Activated naive CD8-positive, alpha-beta T cell treated with anti-CD3 and anti-CD28 coated beads, Interleukin-2, amount 10 ng/mL, durations not matched to agents 7 days and 5 days (primary cell): ENCODE data around the gene SMIM38. TPM values are rescaled to one million over a fixed set of nuclear protein-coding genes. Genes with fewer than 3 reads are reported as not detected.

Source experiments
- ATAC-seq: fragments of 150-1000 bp; cut with Tn5 transposase; one replicate; pipeline ENCODE4 v1.10.0; 2021; ENCODE audit warnings: low read depth, moderate library complexity
- POLR2A ChIA-PET: fragments of 350-600 bp; sonication (Branson Sonifier 250); formaldehyde crosslinking; loops from one replicate; lab custom pipeline; 2021; ENCODE audit warnings: antibody characterized with exemption; lab: Charles Lee
- DNase-seq: peaks from one replicate; pipeline ENCODE4 v3.0.0; 2021
- H3K27ac Mint-ChIP-seq: one replicate; pipeline ENCODE4 v1.8.0; 2022; ENCODE audit warnings: mild to moderate bottlenecking, mixed read lengths
- H3K27me3 Mint-ChIP-seq: one replicate; pipeline ENCODE4 v1.8.0; 2022; ENCODE audit warnings: mild to moderate bottlenecking, moderate library complexity, mixed read lengths
- H3K36me3 Mint-ChIP-seq: one replicate; pipeline ENCODE4 v1.8.0; 2021; ENCODE audit warnings: mild to moderate bottlenecking, mixed read lengths
- H3K4me1 Mint-ChIP-seq: one replicate; pipeline ENCODE4 v1.8.0; 2021; ENCODE audit warnings: mixed read lengths
- H3K4me3 Mint-ChIP-seq: one replicate; pipeline ENCODE4 v1.8.0; 2022; ENCODE audit warnings: mild to moderate bottlenecking, moderate library complexity, mixed read lengths
- H3K9me3 Mint-ChIP-seq: one replicate; pipeline ENCODE4 v1.8.0; 2021; ENCODE audit warnings: mixed read lengths
- total RNA-seq, 2 experiments: library from RNA; stranded (reverse); gene quantifications; one replicate each; pipeline ENCODE4 v1.2.3, GENCODE V29; 2021

SMIM38 gene
- total RNA-seq, result under 1 TPM; 0.25 to 0.31 TPM

DNA sequence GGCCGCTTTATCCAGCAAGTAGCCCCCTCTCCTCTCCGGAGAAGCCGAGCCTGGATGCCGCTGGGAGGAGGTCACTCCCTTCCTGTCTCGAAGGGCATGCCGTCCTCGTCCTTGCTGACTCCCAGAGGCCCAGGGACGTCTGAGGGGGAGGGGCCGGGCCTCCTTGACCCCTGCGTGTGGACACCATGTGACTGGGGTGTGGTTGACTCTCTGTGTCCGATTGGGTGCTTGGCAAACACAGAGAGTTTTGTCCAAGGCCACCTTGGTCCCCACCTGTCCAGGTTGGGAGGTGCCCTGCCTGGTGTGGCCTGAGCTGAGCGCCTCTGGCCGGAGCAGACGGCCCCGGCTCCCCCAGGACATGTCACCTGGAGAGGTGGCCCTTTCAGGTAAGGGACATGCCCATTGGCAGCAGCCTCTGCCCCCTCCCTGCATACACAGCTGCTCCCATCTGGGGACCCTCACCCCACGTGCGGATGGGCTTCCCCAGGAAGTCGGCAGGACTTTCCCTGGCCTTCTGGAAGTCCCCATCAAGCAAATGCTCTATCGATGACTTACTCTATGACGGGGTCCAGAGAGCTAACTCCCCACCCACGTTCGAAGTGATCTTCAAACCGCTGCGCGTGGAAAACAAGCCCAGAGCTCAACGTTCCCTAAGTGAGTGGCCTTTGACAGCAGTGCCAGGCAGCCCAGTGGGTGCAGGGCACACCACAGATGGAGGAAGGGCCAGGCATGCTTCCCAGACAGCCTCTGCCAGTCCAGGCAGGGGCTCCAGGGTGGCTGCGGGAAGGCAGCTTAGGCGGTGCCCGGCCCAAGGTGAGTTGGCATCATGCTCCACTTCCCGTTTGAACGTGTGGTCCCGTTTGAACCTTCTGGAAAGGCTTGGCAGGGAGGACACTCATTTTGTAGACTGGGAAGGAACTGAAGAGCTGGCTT lies at the start of gene SMIM38:
TSS of gene SMIM38 (plus strand) at position 634 of the 933 bp plus-strand sequence. CDS start 1,912 bp downstream, outside the sequence.
- Mint-ChIP-seq H3K36me3 (no peaks in the 10 kb centered on the region), H3K27me3 (no peaks in the 10 kb centered on the region), H3K9me3 (no peaks in the 10 kb centered on the region), H3K27ac (no peak within 1 kb of the TSS), H3K4me3 (no peak within 1 kb of the TSS), H3K4me1 (no peaks in the 10 kb centered on the region)
- no peak for ATAC-seq
- no peak for DNase-seq
- POLR2A ChIA-PET, result no interaction called here

DNA sequence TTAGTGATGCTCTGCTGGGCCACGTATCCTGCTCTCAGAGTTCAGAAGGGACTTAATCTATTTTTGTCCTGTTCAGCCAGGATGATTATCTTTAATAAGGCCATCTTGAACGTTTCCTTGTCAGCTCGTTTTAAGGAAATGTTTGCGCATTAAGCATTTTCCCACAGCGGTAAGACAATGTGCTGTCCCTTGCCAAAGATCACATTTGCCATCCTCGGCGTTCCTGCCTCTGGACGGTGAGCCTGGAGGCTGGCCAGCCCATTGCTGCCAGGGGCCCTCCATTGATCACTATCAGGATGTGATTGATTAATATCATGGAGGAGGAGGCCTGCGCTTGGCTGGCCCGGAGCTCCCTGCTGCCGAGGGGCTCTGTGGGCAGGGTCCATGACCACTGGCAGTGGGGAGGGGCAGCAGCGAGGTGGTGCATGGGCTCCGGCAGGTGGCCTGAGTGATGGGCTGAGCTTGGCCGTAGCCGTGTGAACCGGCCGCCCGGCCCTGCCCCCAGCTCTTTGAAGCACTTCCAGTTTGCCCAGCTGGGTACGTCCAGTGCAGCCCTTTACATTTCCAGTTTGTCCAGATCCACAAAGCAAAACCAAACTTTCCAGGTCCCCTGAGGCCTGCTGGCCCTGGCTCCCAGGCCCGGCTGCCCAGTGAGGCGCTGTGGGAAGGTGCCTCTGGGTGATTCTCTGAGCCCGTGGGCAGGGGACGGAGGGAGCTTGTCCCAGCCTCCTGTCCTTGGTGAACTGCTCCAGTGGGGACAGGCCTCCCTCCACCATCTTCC lies 49.5 kb upstream of the SMIM38 start:
- no peak for ATAC-seq
- Mint-ChIP-seq H3K4me1 (peaks cover 4% of the 10 kb centered on the region), H3K36me3 (peaks cover 2% of the 10 kb centered on the region), H3K4me3 (no peak overlapping the region), H3K27me3 (no peaks in the 10 kb centered on the region), H3K27ac (no peak overlapping the region), H3K9me3 (peaks cover 11% of the 10 kb centered on the region)
- DNase-seq, result no peak
- POLR2A ChIA-PET, result no interaction called here

DNA sequence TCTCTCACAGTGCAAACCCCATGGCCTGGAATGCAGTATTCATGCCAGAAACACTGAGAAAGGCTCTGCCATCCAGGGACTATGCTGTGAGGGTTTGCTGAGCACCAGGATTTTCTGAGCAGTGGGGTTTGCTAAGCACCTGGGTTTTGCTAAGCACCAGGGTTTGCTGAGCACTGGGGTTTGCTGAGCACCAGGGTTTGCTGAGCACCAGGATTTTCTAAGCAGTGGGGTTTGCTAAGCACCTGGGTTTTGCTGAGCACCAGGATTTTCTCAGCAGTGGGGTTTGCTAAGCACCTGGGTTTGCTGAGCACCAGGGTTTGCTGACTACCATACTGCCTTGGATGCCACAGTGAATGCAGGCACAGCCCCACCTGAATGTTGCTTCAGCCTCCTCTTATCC lies 48.3 kb upstream of the SMIM38 start:
- Mint-ChIP-seq H3K9me3 (peaks cover 11% of the 10 kb centered on the region), H3K27me3 (no peaks in the 10 kb centered on the region), H3K27ac (no peak overlapping the region), H3K36me3 (peaks cover 2% of the 10 kb centered on the region), H3K4me3 (no peak overlapping the region), H3K4me1 (peaks cover 4% of the 10 kb centered on the region)
- ATAC-seq (no peak), DNase-seq (no peak)
- POLR2A ChIA-PET, result no interaction called here

DNA sequence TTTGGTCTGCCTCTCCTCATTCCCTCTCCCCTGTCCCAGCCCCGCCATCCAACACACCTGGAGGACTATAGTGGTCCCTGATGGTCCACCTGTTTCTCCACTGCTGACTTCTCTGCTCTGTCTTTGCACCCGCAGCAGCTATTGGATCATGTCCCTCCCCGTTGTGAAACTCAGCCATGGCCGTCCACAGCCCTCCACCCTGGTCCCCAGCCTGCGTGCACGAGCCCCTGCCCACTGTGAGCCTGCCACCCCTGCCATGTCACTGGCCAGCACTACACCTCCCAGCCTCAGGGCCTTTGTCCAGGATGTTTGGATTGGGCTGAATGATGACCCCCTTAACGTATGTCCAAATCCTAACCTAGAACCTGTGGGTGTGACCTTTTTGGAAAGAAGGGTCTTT lies 47.7 kb upstream of the SMIM38 start:
- H3K4me3 Mint-ChIP-seq, result no peak overlapping the region
- POLR2A ChIA-PET, result no interaction called here
- H3K27me3 Mint-ChIP-seq, result no peaks in the 10 kb centered on the region
- H3K36me3 Mint-ChIP-seq, result peaks cover 2% of the 10 kb centered on the region
- H3K27ac Mint-ChIP-seq, result no peak overlapping the region
- ATAC-seq (no peak), DNase-seq (no peak)
- H3K4me1 Mint-ChIP-seq, result peaks cover 4% of the 10 kb centered on the region
- H3K9me3 Mint-ChIP-seq, result peaks cover 11% of the 10 kb centered on the region

DNA sequence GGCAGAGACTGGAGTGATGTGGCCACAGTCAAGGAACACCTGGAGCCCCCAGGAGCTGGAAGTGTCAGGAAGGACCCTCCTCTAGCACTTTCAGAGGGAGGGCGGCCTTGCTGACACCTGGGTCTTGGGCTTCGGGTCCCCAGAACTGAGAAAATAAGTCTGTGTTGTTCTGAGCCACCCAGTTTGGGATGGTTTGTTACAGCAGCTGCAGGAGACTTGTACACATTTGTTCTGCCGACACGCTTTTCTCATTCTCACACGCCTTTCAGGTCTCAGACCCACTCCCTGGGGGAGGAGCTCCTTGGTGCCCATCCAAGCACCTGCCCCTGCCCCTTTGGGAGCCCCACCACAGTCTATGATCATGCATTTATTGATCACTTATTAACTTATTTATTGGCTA lies 47.2 kb upstream of the SMIM38 start:
- H3K4me1 Mint-ChIP-seq, result peaks cover 4% of the 10 kb centered on the region
- ATAC-seq (no peak), DNase-seq (no peak)
- no peaks in the 10 kb centered on the region for H3K27me3 Mint-ChIP-seq
- H3K36me3 Mint-ChIP-seq, result peaks cover 2% of the 10 kb centered on the region
- no peak overlapping the region for H3K4me3 Mint-ChIP-seq
- POLR2A ChIA-PET, result no interaction called here
- H3K27ac Mint-ChIP-seq, result no peak overlapping the region
- H3K9me3 Mint-ChIP-seq, result peaks cover 11% of the 10 kb centered on the region

DNA sequence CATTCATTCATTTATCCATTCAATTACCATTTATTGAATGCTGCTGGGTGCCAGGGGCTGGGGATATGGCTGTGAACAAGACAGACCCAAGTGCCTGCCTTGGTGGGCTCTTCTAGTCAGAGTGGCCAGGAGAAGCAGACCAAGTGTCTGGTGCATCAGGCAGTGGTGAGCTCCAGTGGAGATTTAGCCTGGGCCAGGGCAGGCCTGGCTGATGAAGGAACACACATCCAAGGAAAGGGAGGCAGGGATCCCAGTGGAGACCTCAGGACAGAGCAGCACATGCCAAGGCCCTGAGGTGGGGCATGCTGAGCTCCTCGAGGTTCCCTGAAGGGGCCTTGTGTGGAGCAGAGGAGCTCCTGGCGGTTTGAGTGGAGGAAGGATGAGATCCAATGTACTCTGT lies 46.6 kb upstream of the SMIM38 start:
- Mint-ChIP-seq H3K36me3 (peaks cover 2% of the 10 kb centered on the region), H3K4me3 (no peak overlapping the region), H3K4me1 (peaks cover 4% of the 10 kb centered on the region), H3K9me3 (peaks cover 11% of the 10 kb centered on the region), H3K27ac (no peak overlapping the region), H3K27me3 (no peaks in the 10 kb centered on the region)
- ATAC-seq (no peak), DNase-seq (no peak)
- POLR2A ChIA-PET, result no interaction called here

DNA sequence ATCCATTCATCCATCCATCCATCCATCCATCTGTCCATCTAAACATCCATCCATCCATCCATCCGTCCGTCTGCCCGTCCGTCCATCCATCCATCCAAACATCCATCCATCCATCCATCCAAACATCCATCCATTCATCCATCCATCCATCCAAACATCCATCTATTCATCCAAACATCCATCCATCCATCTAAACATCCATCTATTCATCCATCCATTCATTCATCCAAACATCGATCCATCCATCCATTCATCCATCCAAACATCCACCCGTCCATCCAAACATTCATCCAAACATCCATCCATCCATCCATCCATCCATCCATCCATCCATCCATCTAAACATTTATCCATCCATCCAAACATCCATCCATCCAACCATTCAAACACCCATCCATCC lies 45.3 kb upstream of the SMIM38 start:
- POLR2A ChIA-PET, result no interaction called here
- no peak overlapping the region for H3K27ac Mint-ChIP-seq
- ATAC-seq, result no peak

DNA sequence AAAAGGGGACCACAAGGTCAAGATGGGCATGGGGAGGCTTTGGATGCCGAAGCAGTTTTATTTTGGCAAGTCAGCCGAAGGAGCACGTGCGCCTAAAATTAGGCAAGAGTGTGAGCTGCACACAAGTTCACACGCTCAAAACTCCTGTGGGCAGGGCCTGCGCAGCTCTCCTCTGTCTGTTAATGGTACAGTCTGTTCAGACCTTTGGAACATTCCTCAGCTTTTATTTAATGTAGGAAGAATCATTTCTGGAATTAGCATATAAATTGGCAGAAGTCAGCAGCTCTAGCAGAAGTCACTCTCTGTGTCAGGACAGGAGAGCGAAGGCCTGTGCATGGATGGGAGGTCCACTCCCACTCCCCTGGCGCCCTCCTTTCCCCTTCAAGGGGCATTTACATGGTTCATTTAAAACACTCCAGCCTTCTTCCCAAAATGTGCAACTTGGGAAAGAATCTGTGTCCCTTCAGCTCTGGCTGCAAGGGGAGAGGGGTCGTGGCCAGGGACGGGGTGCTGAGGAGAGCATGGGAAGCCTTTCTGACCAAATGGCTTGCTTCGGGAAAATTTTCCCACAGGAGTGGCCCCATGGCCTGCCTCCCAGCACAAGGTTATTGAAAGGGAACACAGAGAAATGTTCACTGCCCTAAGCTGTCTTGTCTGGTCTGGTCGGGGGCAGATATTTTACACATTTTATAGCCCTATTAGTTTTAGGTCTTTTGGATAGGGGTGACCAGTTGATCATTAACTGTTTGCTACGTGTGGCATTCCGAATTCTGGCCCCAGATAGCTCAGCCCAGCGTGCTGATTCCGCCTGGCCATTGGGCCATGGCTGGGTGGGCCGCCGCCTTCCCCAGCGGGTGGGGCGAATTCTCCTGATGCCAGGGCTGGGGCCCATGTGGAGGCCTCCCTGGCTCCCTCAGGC lies 43.9 kb upstream of the SMIM38 start:
- no peak for ATAC-seq
- Mint-ChIP-seq H3K27ac (no peak overlapping the region), H3K4me3 (no peak overlapping the region), H3K9me3 (peaks cover 11% of the 10 kb centered on the region), H3K36me3 (peaks cover 2% of the 10 kb centered on the region), H3K4me1 (peaks cover 2% of the 10 kb centered on the region), H3K27me3 (no peaks in the 10 kb centered on the region)
- DNase-seq, result no peak
- POLR2A ChIA-PET, result no interaction called here

More for the DNA sequence above, 45.3 kb upstream of the SMIM38 start:
- no peak for DNase-seq
- peaks cover 4% of the 10 kb centered on the region for H3K4me1 Mint-ChIP-seq
- no peaks in the 10 kb centered on the region for H3K27me3 Mint-ChIP-seq
- no peak overlapping the region for H3K4me3 Mint-ChIP-seq
- peaks cover 11% of the 10 kb centered on the region for H3K9me3 Mint-ChIP-seq
- peaks cover 2% of the 10 kb centered on the region for H3K36me3 Mint-ChIP-seq

DNA sequence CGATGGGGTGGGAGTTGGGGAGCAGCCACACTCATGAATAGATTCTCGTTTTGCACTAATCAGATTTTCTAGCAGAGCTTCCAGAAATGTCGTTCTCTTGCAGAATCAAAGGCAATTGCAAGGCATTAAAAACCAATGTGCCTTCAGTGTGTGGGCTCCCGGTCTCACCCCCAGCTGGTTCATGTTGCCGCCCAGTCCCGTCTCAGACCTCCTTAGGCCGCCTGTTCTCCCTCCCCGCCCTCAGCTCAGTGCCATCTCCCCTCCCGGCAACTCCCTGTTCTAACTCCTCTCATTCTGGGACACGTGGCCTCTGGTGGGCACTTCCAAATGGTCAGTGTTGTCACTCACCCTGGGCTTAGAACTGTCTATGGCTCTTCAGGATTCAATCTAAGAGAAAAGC lies 42.5 kb upstream of the SMIM38 start:
- peaks cover 1% of the 10 kb centered on the region for H3K36me3 Mint-ChIP-seq
- ATAC-seq, result no peak
- no peaks in the 10 kb centered on the region for H3K4me1 Mint-ChIP-seq
- H3K4me3 Mint-ChIP-seq, result no peak overlapping the region
- H3K27me3 Mint-ChIP-seq, result no peaks in the 10 kb centered on the region
- DNase-seq, result no peak
- H3K27ac Mint-ChIP-seq, result no peak overlapping the region
- POLR2A ChIA-PET, result no interaction called here
- H3K9me3 Mint-ChIP-seq, result peaks cover 11% of the 10 kb centered on the region

DNA sequence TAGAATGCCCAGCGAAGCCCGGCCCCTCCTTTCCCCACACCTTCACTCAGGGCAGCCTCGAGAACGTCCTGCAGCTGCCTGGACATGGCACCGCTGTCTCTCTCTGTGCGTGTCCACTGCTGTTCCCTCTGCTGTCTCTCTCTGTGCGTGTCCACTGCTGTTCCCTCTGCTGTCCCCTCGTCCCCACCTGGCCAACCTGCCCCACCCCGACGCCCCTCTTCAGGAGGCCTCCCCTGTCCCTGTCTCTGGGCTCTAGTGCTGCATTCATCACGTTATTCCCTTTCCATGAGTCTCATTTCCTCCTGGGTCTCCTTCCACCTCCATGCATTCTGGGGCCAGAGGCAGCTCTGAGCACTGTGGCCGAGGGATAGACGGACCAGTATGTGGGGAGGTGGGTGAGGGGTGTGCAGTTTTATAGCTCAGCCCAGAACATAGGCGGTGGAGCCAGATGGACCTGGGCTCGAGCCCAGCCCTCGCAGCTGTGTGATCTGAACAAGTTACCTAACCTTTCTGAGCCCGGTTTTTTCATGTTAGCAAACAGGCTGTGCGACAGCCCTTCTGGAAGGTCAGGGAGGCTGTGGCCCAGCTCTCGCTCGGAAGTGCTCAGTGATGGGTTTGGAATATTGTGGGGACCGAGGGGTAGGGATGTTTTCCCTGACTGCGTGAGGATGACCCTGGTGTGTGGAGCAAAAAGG lies 41.9 kb upstream of the SMIM38 start:
- H3K4me1 Mint-ChIP-seq, result no peaks in the 10 kb centered on the region
- no peaks in the 10 kb centered on the region for H3K27me3 Mint-ChIP-seq
- H3K9me3 Mint-ChIP-seq, result peaks cover 10% of the 10 kb centered on the region
- DNase-seq, result no peak
- no peak for ATAC-seq
- no peaks in the 10 kb centered on the region for H3K36me3 Mint-ChIP-seq
- no peak overlapping the region for H3K27ac Mint-ChIP-seq
- H3K4me3 Mint-ChIP-seq, result no peak overlapping the region
- POLR2A ChIA-PET, result no interaction called here

DNA sequence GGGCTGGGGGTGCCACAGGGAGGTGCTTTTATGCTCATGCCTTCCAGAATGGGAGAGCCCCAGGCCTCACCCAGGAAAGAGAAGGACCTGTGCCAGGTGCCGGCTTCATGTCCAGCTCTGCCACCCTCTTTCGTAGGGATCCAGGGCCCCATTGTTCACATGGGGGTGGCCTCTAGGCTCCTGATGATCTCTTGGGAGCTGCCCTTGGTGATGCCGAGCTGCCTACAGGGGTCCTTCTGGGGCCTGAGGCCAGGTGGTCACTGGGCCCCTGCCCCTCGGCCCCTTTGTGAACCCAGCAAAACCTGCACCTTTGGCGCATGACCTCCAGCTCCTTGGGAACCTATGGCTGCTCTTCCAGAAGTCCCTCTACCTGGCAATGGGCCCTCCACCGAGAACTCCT lies 41.4 kb upstream of the SMIM38 start:
- ATAC-seq (no peak), DNase-seq (no peak)
- no peaks in the 10 kb centered on the region for H3K27me3 Mint-ChIP-seq
- no peak overlapping the region for H3K27ac Mint-ChIP-seq
- no peaks in the 10 kb centered on the region for H3K4me1 Mint-ChIP-seq
- H3K9me3 Mint-ChIP-seq, result peaks cover 10% of the 10 kb centered on the region
- POLR2A ChIA-PET, result no interaction called here
- no peak overlapping the region for H3K4me3 Mint-ChIP-seq
- H3K36me3 Mint-ChIP-seq, result no peaks in the 10 kb centered on the region

DNA sequence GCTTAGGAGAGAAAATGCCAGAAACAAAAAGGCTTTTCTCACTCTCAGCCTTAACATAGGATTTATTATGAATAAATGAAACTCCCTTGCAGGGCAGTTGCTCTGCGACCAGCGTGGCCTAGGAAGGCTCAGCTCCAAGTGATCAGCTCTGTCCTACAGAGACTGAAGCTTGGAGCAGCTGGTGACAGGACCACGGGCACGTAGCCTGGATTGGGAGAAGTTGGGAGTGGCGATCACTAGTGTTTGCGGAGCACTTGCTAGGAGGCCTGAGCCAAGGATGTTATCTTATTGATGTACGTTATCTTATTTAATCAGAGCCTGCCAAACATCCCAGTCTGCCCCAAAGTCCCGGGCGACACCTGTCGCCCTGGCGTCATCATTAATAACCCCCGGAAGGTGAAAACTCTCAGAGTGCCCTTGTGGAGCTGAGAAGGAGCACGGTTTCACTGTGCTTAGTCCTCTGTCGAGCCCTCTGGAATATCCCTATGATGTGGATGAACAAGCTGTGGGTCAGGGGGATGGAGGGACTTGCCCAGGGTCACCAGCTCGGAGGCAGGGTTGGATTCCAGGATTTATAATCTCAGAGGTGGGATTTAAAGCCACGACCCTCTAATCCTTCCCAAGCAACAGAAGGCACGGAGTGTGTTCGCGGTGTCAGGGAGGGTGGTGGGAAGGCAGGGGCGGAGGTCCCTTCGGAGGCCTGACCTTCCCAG lies 40.8 kb upstream of the SMIM38 start:
- no peak overlapping the region for H3K4me3 Mint-ChIP-seq
- no peaks in the 10 kb centered on the region for H3K27me3 Mint-ChIP-seq
- H3K36me3 Mint-ChIP-seq, result no peaks in the 10 kb centered on the region
- DNase-seq (no peak), ATAC-seq (no peak)
- no peak overlapping the region for H3K27ac Mint-ChIP-seq
- H3K4me1 Mint-ChIP-seq, result no peaks in the 10 kb centered on the region
- H3K9me3 Mint-ChIP-seq, result peaks cover 8% of the 10 kb centered on the region
- POLR2A ChIA-PET, result no interaction called here
